Gastroesophageal sphincter (tissue), 4 donors: Measurements from ENCODE around the gene TEKT5. TPM values are rescaled to one million over a fixed set of nuclear protein-coding genes. Genes with fewer than 3 reads are reported as not detected.
"Not testable (repeated sequence)": the region's sequence is repeated elsewhere in the genome, so short reads cannot be mapped to it uniquely, and the experiment has no call there.

Experiments used
- ATAC-seq: fragments of 150-250 bp; one replicate; pipeline ENCODE4 v1.9.1; 2016; ENCODE audit warnings: mild to moderate bottlenecking, moderate library complexity
- H3K27ac ChIP-seq, 4 donors: fragments of 200-600 bp; sonication (generic) in 3 of 4; 1 replicate in 3 of 4; 2 replicates in 1 of 4; pipeline ENCODE4 v1.5.1; 2016 to 2019
- H3K27me3 ChIP-seq: fragments of 200-600 bp; sonication (generic); one replicate; pipeline ENCODE4 v1.5.1; 2019
- H3K36me3 ChIP-seq, 2 donors: fragments of 200-600 bp; sonication (generic); one replicate each; pipeline ENCODE4 v1.5.1; 2019; ENCODE audit warnings: control low read depth in 1 of 2
- H3K4me1 ChIP-seq, 3 donors: fragments of 200-600 bp; sonication (generic); 1 replicate in 2 of 3; 2 replicates in 1 of 3; pipeline ENCODE4 v1.5.1; 2016 to 2019; ENCODE audit warnings: control low read depth in 2 of 3
- H3K4me3 ChIP-seq, 2 donors: fragments of 200-600 bp; sonication (generic); one replicate each; pipeline ENCODE4 v1.5.1; 2019; ENCODE audit warnings: mild to moderate bottlenecking in 1 of 2, moderate library complexity in 1 of 2
- H3K9me3 ChIP-seq, 3 donors: fragments of 200-600 bp; sonication (generic); one replicate each; pipeline ENCODE4 v1.5.1; 2017 to 2019; ENCODE audit warnings: control low read depth in 2 of 3
- EP300 ChIP-seq: sonication (generic); formaldehyde crosslinking; IDR thresholded peaks from one replicate; pipeline ENCODE4 v1.6.1; 2017; ENCODE audit warnings: antibody characterized with exemption, mild to moderate bottlenecking
- POLR2A ChIP-seq, 2 donors: fragments of 450-650 bp; IDR thresholded peaks; one replicate each; pipeline ENCODE4 v1.6.1; 2017; ENCODE audit warnings: antibody characterized with exemption in 2 of 2, mild to moderate bottlenecking in 2 of 2, moderate library complexity in 1 of 2
- POLR2AphosphoS5 ChIP-seq: sonication (generic); formaldehyde crosslinking; IDR thresholded peaks from one replicate; pipeline ENCODE4 v1.6.1; 2017; ENCODE audit warnings: antibody characterized with exemption
- WGBS, 2 donors: methylation state at CpG; one replicate each; pipeline ENCODE4 v1.1.5; 2018; ENCODE audit warnings: low coverage in 1 of 2; 5-methylcytosine and 5-hydroxymethylcytosine counted together
- total RNA-seq, 4 donors: library from RNA; depleted of rRNA; stranded (reverse); fragments of >200 nt; gene quantifications; one replicate each; pipeline ENCODE4 v1.1.0, GENCODE V29; 2016
- TF ChIP-seq, protein P1 (sequence below), 4 experiments: fragments of 200-600 bp in 2 of 4; fragments of 450-650 bp in 2 of 4; sonication (generic) in 1 of 4; IDR thresholded peaks; one replicate each; pipeline ENCODE4 v1.5.1; 2017 to 2019; ENCODE audit warnings: antibody characterized with exemption in 4 of 4, mild to moderate bottlenecking in 2 of 4, moderate library complexity in 2 of 4

TEKT5 gene
- total RNA-seq, 4 donors from 2014 or later: 0.19 TPM; not detected in 3

DNA sequence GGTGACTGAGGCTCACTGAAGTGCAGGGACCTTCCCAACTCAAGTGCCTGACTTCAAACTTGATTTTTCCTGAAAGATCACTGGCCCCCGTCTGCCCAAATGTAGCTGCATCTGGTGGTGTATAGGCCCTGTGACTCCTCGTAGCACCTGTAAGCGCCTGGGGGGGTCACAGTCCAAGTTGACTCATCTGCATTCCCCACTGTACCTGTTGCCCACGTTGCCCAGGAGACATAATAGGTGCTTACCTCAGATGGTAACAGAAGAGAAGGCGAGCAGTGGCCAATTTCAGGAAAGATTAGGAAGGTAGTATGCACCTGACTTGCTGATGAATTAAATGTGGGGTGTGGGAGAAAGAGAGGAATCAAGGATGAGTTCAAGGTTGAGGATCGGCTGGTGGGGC, 70.2 kb downstream of the TEKT5 start:
- 81 to 84% methylated on average over 3 to 4 of the region's 6 CpGs for WGBS, 2 donors
- Histone ChIP-seq H3K27me3 (peaks cover 10% of the 10 kb centered on the region), H3K4me1 (peaks cover 0 to 1% (median 0%) of the 10 kb centered on the region in 3 donors), H3K9me3 (no peaks in the 10 kb centered on the region), H3K36me3 (no peaks in the 10 kb centered on the region), H3K27ac (no peak overlapping the region), H3K4me3 (no peak overlapping the region)
- no peak for TF ChIP-seq EP300
- TF ChIP-seq, protein P1, sequence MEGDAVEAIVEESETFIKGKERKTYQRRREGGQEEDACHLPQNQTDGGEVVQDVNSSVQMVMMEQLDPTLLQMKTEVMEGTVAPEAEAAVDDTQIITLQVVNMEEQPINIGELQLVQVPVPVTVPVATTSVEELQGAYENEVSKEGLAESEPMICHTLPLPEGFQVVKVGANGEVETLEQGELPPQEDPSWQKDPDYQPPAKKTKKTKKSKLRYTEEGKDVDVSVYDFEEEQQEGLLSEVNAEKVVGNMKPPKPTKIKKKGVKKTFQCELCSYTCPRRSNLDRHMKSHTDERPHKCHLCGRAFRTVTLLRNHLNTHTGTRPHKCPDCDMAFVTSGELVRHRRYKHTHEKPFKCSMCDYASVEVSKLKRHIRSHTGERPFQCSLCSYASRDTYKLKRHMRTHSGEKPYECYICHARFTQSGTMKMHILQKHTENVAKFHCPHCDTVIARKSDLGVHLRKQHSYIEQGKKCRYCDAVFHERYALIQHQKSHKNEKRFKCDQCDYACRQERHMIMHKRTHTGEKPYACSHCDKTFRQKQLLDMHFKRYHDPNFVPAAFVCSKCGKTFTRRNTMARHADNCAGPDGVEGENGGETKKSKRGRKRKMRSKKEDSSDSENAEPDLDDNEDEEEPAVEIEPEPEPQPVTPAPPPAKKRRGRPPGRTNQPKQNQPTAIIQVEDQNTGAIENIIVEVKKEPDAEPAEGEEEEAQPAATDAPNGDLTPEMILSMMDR (IDR thresholded peaks at IDR 0.05): no peak
- TF ChIP-seq POLR2AphosphoS5: no peak
- TF ChIP-seq POLR2A (IDR thresholded peaks at IDR 0.05): no peak
- ATAC-seq: no peak

DNA sequence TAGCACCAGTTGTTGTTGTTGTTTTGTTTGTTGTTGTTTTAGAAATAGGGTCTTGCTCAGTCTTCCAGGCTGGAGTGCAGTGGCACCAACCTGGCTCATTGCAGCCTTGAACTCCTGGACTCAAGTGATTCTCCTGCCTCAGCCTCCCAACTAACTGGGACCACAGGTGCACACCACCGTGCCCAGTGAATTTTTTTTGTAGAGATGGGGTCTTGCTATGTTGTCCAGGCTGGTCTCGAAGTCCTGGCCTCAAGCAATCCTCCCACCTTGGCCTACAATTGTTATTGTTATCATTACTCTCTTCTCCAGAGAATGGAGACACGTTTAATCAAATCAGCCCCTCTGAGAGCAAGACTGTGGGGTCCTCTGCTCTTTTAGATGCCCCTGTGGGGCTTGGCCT, 71.7 kb downstream of the TEKT5 start:
- TF ChIP-seq POLR2AphosphoS5 (no peak), POLR2A (IDR thresholded peaks at IDR 0.05) (no peak), EP300 (no peak)
- TF ChIP-seq, protein P1 (IDR thresholded peaks at IDR 0.05): no peak
- WGBS, 2 donors: 87 to 100% methylated on average over 2 to 3 of the region's 3 CpGs
- H3K36me3 ChIP-seq: no peaks in the 10 kb centered on the region
- peaks cover 14% of the 10 kb centered on the region for H3K27me3 ChIP-seq
- no peak overlapping the region for H3K27ac ChIP-seq
- H3K4me3 ChIP-seq: no peak overlapping the region
- H3K9me3 ChIP-seq: no peaks in the 10 kb centered on the region
- no peak for ATAC-seq
- peaks cover 0 to 9% (median 0%) of the 10 kb centered on the region in 3 donors for H3K4me1 ChIP-seq

DNA sequence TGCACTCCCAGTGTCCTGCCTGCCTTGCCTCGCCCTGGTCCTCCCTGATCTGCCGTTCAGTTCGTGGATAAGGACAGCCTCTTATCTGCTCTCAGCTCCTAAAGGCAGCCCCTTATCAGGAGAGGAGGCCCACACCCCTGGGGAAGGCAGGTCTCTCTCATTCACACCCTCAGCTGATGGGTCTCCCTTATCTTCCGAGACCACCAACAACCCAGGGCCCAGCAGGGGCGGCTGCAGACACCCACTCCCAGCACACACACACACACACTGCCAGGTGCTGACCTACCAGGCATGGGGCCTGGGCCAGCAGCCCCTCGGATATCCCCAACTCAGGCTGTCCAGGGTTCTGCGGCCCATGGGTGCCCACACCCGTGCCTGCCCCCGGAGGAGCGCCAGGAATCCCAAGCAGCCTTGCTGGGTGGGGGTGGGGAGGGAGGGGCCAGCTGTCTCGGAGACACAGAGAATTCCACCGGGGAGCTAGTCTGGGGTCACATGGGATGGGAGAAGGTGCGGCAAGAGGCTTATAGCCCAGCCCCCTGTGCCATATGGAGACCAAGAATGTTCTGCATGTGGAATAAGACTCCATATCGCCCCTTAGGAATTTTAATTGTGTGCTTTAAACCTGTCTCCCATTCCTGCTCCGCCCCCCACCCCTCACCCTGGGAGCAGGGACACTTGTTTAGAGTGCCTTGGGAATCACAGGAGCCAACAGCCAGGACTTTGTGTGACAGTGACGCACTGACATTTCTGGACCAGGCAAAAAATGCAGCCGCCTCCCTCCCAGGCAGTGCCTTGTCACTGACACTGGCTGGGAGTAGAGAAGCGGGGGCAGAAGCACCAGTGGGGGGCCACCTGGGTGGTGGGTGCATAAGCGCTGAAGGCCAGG, 72.5 kb downstream of the TEKT5 start:
- no peak for ATAC-seq
- TF ChIP-seq POLR2A (IDR thresholded peaks at IDR 0.05) (no peak), EP300 (no peak), POLR2AphosphoS5 (no peak)
- TF ChIP-seq, protein P1 (IDR thresholded peaks at IDR 0.05): no peak
- peaks cover 0 to 16% (median 0%) of the 10 kb centered on the region in 3 donors for H3K4me1 ChIP-seq
- WGBS, 2 donors: 70 to 76% methylated on average over 4 to 5 of the region's 19 CpGs
- H3K36me3 ChIP-seq: no peaks in the 10 kb centered on the region
- H3K27ac ChIP-seq: no peak overlapping the region
- no peaks in the 10 kb centered on the region for H3K9me3 ChIP-seq
- no peak overlapping the region for H3K4me3 ChIP-seq
- H3K27me3 ChIP-seq: peaks cover 14% of the 10 kb centered on the region

DNA sequence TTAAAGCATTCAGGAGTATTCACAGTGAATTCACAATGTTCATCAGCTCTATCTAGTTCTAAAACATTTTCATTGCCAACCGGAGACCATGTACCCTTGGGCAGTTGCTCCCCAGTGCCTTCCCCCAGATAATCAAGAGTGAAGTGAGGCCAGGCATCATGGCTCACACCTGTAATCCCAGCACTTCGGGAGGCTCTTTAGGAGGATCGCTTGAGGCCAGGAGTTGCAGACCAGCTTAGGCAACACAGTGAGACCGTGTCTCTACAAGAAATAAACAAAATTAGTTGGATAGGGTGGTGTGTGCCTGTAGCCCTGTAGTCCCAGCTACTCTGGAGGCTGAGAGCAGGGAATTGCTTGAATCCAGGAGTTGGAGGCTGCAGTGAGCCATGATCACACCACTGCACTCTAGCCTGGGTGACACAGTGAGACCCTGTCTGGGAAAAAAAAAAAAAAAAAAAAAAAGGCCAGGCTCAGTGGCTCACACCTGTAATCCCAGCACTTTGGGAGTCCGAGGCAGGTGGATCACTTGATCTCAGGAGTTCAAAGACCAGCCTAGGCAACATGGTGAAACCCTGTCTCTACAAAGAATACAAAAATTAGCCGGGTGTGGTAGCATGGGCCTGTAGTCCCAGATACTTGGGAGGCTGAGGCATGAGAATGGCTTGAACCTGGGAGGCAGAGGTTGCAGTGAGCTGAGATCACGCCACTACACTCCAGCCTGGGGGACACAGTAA, 73.3 kb downstream of the TEKT5 start:
- not testable (repeated sequence) for H3K9me3 ChIP-seq, H3K36me3 ChIP-seq, ATAC-seq, H3K4me3 ChIP-seq, H3K27ac ChIP-seq
- H3K4me1 ChIP-seq: peaks cover 0 to 25% (median 0%) of the 10 kb centered on the region in 3 donors
- H3K27me3 ChIP-seq: peaks cover 14% of the 10 kb centered on the region
- WGBS, 2 donors: 92 to 93% methylated on average over 2 to 6 of the region's 7 CpGs

DNA sequence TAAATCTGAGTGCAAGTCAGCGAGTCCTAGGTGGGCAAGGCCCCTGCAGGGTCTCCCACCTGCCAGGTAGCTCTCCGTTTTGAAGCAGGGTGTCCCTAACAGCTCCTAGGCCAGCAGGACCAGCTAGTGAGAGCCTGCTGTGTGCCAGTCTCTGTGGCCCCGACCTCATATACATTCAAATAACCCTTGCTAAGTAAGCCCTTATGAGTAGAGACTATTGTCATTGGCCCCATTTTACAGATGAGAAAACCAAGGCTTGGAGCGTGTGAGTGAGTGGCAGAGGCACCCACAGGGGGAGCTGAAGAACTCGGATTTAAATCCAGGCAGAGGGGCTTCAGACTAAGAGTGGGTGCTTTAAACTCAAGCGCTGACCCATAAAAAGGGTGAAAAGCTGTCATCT, 74.6 kb downstream of the TEKT5 start:
- H3K27ac ChIP-seq: no peak overlapping the region
- TF ChIP-seq, protein P1 (IDR thresholded peaks at IDR 0.05): no peak
- TF ChIP-seq POLR2AphosphoS5 (no peak), POLR2A (IDR thresholded peaks at IDR 0.05) (no peak), EP300 (no peak)
- H3K9me3 ChIP-seq: no peaks in the 10 kb centered on the region
- peaks cover 14% of the 10 kb centered on the region for H3K27me3 ChIP-seq
- no peaks in the 10 kb centered on the region for H3K36me3 ChIP-seq
- 75% methylated on average over 3 of the region's 6 CpGs; no CpG with 5 or more reads in 1 of the 2 donors for WGBS, 2 donors
- no peak for ATAC-seq
- H3K4me1 ChIP-seq: peaks cover 0 to 25% (median 0%) of the 10 kb centered on the region in 3 donors
- H3K4me3 ChIP-seq: no peak overlapping the region
